WI38 (cell line): ENCODE data around the gene TP53I13.

ENCODE experiments used
- H3K4me3 ChIP-seq: 2 replicates; pipeline ENCODE4 v1.5.1; 2011; ENCODE audit warnings: low read depth, mild to moderate bottlenecking, control low read depth, low read length
- CTCF ChIP-seq: IDR thresholded peaks from 2 replicates; pipeline ENCODE4 v1.5.1; 2012; ENCODE audit warnings: low read depth, mild to moderate bottlenecking, control low read depth, low read length

The TP53I13 gene

GRCh38 chr17:29612094-29612403 is 43.5 kb downstream of the TP53I13 start:
- no peak for TF ChIP-seq CTCF

DNA sequence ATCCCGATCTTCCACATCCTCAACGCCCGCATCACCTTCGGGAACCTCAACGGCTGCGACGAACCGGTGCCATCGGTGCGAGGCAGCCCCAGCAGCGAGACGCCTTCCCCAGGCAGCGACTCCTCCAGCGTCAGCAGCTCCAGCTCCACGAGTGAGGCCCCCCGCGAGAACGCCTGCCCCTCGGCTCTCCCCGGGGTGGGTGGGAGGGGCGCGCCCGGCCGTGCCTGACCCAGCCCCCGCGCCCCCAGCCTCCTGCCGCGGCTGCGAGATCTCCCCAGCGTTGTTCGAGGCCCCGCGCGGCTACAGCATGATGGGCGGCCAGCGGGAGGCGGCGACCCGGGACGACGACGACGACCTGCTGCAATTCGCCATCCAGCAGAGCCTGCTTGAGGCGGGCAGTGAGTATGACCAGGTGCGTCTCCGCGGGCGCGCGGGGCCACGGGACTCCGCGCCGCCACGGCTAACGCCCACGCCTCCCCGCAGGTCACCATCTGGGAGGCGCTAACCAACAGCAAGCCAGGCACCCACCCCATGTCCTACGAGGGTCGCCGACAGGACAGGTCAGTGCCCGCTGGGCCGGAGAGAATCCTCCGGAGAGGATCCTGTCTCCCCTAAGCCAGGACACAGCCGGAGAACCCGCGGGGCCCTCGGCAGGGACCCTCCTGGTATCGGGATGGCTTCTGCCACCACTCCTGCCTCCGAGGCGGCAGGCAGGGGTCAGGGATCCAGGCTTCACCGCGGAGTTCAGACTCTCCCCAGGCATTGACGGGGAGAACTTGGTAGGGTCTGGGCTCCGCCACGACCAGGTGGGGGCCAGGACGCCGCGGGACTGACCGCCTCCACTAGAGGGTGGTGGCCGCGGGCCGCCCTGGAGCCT is 44.1 kb downstream of the TP53I13 start:
- no peak for TF ChIP-seq CTCF

More at GRCh38 chr17:29612094-29612403, 43.5 kb downstream of the TP53I13 start:
- H3K4me3 ChIP-seq = no peak overlapping the region

DNA sequence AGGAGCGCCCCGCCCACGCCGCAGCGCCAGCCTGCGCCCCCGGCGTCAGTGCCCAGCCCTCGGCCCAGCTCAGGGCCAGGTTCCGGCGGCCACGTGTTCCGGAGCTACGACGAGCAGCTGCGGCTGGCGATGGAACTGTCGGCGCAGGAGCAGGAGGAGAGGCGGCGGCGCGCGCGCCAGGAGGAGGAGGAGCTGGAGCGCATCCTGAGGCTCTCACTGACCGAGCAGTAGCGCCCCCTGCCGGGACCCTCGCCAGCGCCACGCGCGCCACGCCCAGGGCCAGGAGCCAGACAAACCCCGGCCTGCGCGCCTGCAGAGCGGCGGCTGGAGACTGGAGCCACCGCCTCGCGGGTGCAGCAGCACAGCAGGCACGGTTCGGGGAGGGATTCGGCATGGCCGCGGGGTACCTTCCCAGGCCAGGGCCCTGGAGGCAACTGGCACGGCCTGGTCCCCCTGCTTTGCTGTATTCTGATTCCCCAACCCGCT is 44.9 kb downstream of the TP53I13 start:
- peak; percentile 75 for TF ChIP-seq CTCF
- H3K4me3 ChIP-seq = peak overlapping the region; percentile 27

More for the DNA sequence above, 44.1 kb downstream of the TP53I13 start:
- no peak overlapping the region for H3K4me3 ChIP-seq

DNA sequence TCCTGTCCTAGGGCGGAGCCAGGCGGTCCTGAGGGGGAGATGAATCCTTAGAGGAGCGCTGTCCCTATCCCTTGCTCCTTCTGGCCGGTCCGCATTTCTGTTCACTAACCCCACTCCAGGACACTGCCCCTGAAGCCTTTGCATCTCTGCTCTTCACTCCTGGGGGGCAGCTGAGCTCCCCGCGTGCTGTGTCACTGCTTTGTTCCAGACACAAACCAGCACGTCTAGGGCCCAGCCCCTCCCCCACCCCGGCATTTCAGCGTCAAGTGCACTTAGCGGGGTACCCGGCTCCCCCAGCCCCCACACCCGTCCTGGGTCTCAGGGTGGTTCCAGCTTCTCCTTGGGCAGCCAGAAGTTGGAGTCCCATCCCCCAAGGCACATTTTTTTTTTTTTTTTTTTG is 45.4 kb downstream of the TP53I13 start:
- peak overlapping the region; percentile 27 for H3K4me3 ChIP-seq
- no peak for TF ChIP-seq CTCF

DNA sequence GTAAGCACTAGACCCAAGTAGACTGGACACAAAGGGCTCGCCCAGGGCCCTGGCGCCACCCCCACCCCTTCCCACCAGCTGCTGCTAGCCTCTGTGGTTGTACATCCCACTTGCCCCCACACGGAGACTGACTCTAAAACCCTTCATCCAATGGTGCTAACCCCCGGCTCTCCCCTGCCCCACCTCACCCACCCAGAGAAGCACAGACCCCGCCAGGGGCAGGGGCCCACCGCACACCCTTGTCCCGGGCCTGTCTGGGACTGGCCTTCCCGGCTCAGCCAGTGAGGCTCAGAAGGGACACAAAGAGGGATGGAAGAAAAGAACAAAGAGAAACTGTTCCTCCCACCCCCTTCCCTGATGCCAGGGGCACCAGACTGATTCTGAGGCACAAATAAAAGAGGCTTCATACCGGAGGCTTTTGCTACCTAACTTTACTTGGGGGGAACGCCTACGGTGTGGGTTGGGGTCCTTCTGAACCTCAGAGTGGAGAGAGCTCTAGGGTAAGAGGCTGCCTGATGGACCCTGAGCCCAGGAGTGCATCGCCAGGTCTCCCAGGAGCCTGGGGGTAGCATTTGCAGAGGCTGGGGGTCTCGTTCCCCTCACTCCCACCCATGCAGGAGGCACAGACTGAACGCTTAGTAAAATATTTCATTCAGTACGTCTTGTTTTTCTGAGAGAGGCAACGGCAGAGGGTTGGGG is 46.0 kb downstream of the TP53I13 start:
- H3K4me3 ChIP-seq = no peak overlapping the region

GRCh38 chr17:29615048-29615385 is 46.5 kb downstream of the TP53I13 start:
- H3K4me3 ChIP-seq = no peak overlapping the region
- TF ChIP-seq CTCF = no peak

More for the DNA sequence above, 46.0 kb downstream of the TP53I13 start:
- TF ChIP-seq CTCF = no peak
